Endothelial cell of umbilical vein (primary cell): ENCODE measurements around the gene IFT52. TPM values are rescaled to one million over a fixed set of nuclear protein-coding genes. Genes with fewer than 3 reads are reported as not detected.
"Not testable (repeated sequence)": the region's sequence is repeated elsewhere in the genome, so short reads cannot be mapped to it uniquely, and the experiment has no call there.

Experiments
- BruUV-seq: library from RNA; stranded (reverse); fragments of 400-500 nt; replicated peaks from 2 replicates; lab custom pipeline; 2021; lab: Mats Ljungman, UMichigan
- CTCF ChIA-PET: fragments of 300-600, 350-600 bp; sonication (Branson Sonifier 250); formaldehyde crosslinking; loops from one replicate; lab custom pipeline; 2021; ENCODE audit warnings: antibody characterized with exemption, inconsistent platforms; lab: Charles Lee
- POLR2A ChIA-PET: fragments of 300-600, 350-600 bp; sonication (Branson Sonifier 250); formaldehyde crosslinking; loops from one replicate; lab custom pipeline; 2021; ENCODE audit warnings: antibody characterized with exemption, inconsistent platforms; lab: Charles Lee
- DNase-seq: peaks from one replicate; pipeline ENCODE4 v3.0.0-alpha.2; 2011; ENCODE audit warnings: low read depth, low spot score
- FAIRE-seq: peaks from 2 replicates; lab custom pipeline; 2011; peaks lifted over from hg19 to GRCh38; lab: Jason Lieb, UNC
- H2AFZ ChIP-seq: 2 replicates; pipeline ENCODE4 v1.6.0; 2012; ENCODE audit warnings: low read depth, low read length, control low read depth, inconsistent platforms
- H3K27ac ChIP-seq: 2 replicates; pipeline ENCODE4 v1.5.1; 2011; ENCODE audit warnings: low read depth, mild to moderate bottlenecking, control low read depth, low read length, moderate library complexity; ENCODE audit not compliant: insufficient read depth
- H3K27me3 ChIP-seq, 2 experiments: 2 replicates each; pipeline versions ENCODE4 v1.6.0 to v1.6.1; 2011; ENCODE audit warnings: low read length in 2 of 2, mixed read lengths in 1 of 2; ENCODE audit not compliant: control insufficient read depth in 2 of 2, insufficient read depth in 2 of 2
- H3K36me3 ChIP-seq, 2 experiments: 2 replicates in 1 of 2; 3 replicates in 1 of 2; pipeline ENCODE4 v1.5.1; 2011; ENCODE audit warnings: low read length in 2 of 2, mild to moderate bottlenecking in 1 of 2, moderate library complexity in 1 of 2; ENCODE audit not compliant: control insufficient read depth in 2 of 2, insufficient read depth in 2 of 2; ENCODE audit errors: extremely low read depth in 1 of 2
- H3K4me1 ChIP-seq: 3 replicates; pipeline ENCODE4 v1.5.1; 2011; ENCODE audit warnings: mild to moderate bottlenecking, low read length; ENCODE audit not compliant: control insufficient read depth, insufficient read depth; ENCODE audit errors: extremely low read depth
- H3K4me2 ChIP-seq: 2 replicates; pipeline ENCODE4 v1.6.1; 2011; ENCODE audit warnings: low read length, control low read depth, mixed read lengths; ENCODE audit not compliant: insufficient read depth
- H3K4me3 ChIP-seq, 3 experiments: fragments of 200-600 bp in 1 of 3; sonication (generic), shearing (Covaris generic) in 1 of 3; replicated peaks in 1 of 3; 2 replicates each; pipeline ENCODE4 v1.5.1; 2011 to 2016; ENCODE audit warnings: control low read depth in 3 of 3, low read length in 3 of 3, mild to moderate bottlenecking in 2 of 3, inconsistent platforms in 1 of 3, low read depth in 1 of 3, moderate library complexity in 1 of 3; ENCODE audit not compliant: insufficient read depth in 1 of 3
- H3K79me2 ChIP-seq: 2 replicates; pipeline ENCODE4 v1.6.0; 2012; ENCODE audit warnings: low read length, inconsistent platforms; ENCODE audit not compliant: control insufficient read depth, insufficient read depth
- H3K9ac ChIP-seq: replicated peaks from 2 replicates; pipeline ENCODE3; 2011; ENCODE audit warnings: low read length, control low read depth; ENCODE audit not compliant: insufficient read depth; ENCODE audit errors: extremely low read depth
- H3K9me1 ChIP-seq: replicated peaks from 3 replicates; pipeline ENCODE4 v1.6.0; 2011; ENCODE audit warnings: mild to moderate bottlenecking, low read length; ENCODE audit not compliant: control insufficient read depth, insufficient read depth; ENCODE audit errors: extremely low read depth
- H3K9me3 ChIP-seq: replicated peaks from 2 replicates; pipeline ENCODE4 v1.5.1; 2012; ENCODE audit warnings: low read length, inconsistent platforms; ENCODE audit not compliant: control insufficient read depth, insufficient read depth
- H4K20me1 ChIP-seq: replicated peaks from 2 replicates; pipeline ENCODE3; 2011; ENCODE audit warnings: mild to moderate bottlenecking, low read length; ENCODE audit not compliant: control insufficient read depth, insufficient read depth; ENCODE audit errors: extremely low read depth
- CTCF ChIP-seq, 2 donors: IDR thresholded peaks; 1 replicate in 1 of 2; 2 replicates in 1 of 2; pipeline ENCODE4 v1.5.1; 2011; ENCODE audit warnings: low read length in 2 of 2, mild to moderate bottlenecking in 2 of 2, moderate library complexity in 2 of 2, control low read depth in 1 of 2, inconsistent platforms in 1 of 2, low read depth in 1 of 2; ENCODE audit not compliant: insufficient read depth in 1 of 2; ENCODE audit errors: extremely low read depth in 1 of 2
- GATA2 ChIP-seq: IDR thresholded peaks from 2 replicates; pipeline ENCODE4 v1.7.0; 2011; ENCODE audit warnings: low read depth, mild to moderate bottlenecking, moderate library complexity, mixed read lengths, low read length; ENCODE audit not compliant: insufficient read length, insufficient read depth
- JUN ChIP-seq: IDR thresholded peaks from 2 replicates; pipeline ENCODE4 v1.6.1; 2011; ENCODE audit warnings: borderline replicate concordance, low read depth; ENCODE audit not compliant: insufficient read length, insufficient read depth
- MYC ChIP-seq: IDR thresholded peaks from one replicate; pipeline ENCODE4 v1.6.1; 2011; ENCODE audit warnings: mild to moderate bottlenecking, low read depth, low read length
- POLR2A ChIP-seq: IDR thresholded peaks from 2 replicates; pipeline ENCODE4 v1.6.1; 2012; ENCODE audit warnings: low read depth, mild to moderate bottlenecking, control low read depth, low read length
- dilution Hi-C: fragments of 300-500 bp; cut with MboI; formaldehyde crosslinking; loops from one replicate; pipeline ENCODE4 v1.15.0; 2019; ENCODE audit warnings: low sequenced_read_pairs; ENCODE audit not compliant: extremely low pct_ligation_motif_present
- intact Hi-C: fragments of 100-400 bp; cut with micrococcal nuclease; formaldehyde crosslinking; loops from one replicate; pipeline ENCODE4 v1.10.0; 2022
- polyA plus RNA-seq, 4 experiments: library from polyadenylated mRNA; depleted of rRNA in 3 of 4; stranded (reverse) in 3 of 4; unstranded in 1 of 4; fragments of >200 nt; gene quantifications; 2 replicates each; pipeline versions ENCODE4 v1.2.1 to v1.2.3, GENCODE V29; 2011 to 2012; ENCODE audit warnings: missing spikeins in 1 of 4
- total RNA-seq: library from RNA; stranded (reverse); gene quantifications from 2 replicates; pipeline ENCODE4 v1.2.3, GENCODE V29; 2021

Gene IFT52
- total and polyA plus RNA-seq, 2 donors (not counting 3 experiments of a cell fraction or from before 2014, with no cell fraction given): 30.0 to 33.4 TPM

DNA sequence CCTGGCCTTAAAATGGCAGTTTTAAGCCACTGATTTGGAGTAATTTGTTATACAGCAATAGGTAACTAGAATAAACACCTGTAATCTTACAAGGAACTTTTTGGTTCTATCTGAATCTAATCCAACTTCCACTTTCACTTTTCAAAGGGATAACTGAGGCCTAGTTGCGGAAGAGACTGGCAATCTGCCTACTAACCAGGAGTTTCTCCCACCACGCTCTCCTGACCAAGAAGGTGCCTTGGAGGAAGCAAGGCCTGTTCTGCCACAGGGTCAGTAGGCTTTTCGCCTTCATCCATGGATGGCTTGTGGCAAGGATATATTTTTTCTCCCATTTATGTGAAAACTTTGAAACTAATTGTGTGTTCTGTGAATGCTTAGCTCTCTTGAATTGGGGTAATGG lies 63.2 kb downstream of the IFT52 start:
- FAIRE-seq (no peak), DNase-seq (no peak)
- ChIA-PET CTCF (no interaction called here), POLR2A (no interaction called here)
- no TSS peak for BruUV-seq
- H3K4me1 ChIP-seq: peaks cover 4% of the 10 kb centered on the region
- H3K4me3 ChIP-seq: no peak overlapping the region
- H3K9me3 ChIP-seq: no peaks in the 10 kb centered on the region
- H3K9me1 ChIP-seq: no peaks in the 10 kb centered on the region
- no peak overlapping the region for H3K9ac ChIP-seq
- no peaks in the 10 kb centered on the region for H3K79me2 ChIP-seq
- intact Hi-C loops: no loop called here
- TF ChIP-seq MYC (no peak), GATA2 (no peak), CTCF (IDR thresholded peaks at IDR 0.05; ENCODE audit: extremely low read depth in 1 of 2, insufficient read depth in 1 of 2, low read depth in 1 of 2, low read length in 2 of 2) (no peak), JUN (no peak), POLR2A (no peak)
- H3K36me3 ChIP-seq: no peaks in the 10 kb centered on the region
- H3K27ac ChIP-seq: no peak overlapping the region
- H3K4me2 ChIP-seq: no peak overlapping the region
- H2AFZ ChIP-seq: no peak overlapping the region
- dilution Hi-C loops: no loop called here
- H3K27me3 ChIP-seq: no peaks in the 10 kb centered on the region
- H4K20me1 ChIP-seq: no peaks in the 10 kb centered on the region

- CTCF ChIA-PET: not testable (repeated sequence)
These were observed 64.4 kb downstream of the IFT52 start for GRCh38 chr20:43655176-43655575.

More at GRCh38 chr20:43655176-43655575, 64.4 kb downstream of the IFT52 start:
- H3K27me3 ChIP-seq, DNase-seq, H3K4me2 ChIP-seq, H3K9me1 ChIP-seq, H3K4me3 ChIP-seq, dilution Hi-C loops, H4K20me1 ChIP-seq, intact Hi-C loops, H3K36me3 ChIP-seq, H3K79me2 ChIP-seq, H2AFZ ChIP-seq, POLR2A ChIA-PET, FAIRE-seq, H3K9ac ChIP-seq, H3K9me3 ChIP-seq, BruUV-seq, H3K4me1 ChIP-seq, H3K27ac ChIP-seq: not testable (repeated sequence)
